HG03575 (cell line): ENCODE measurements around the gene AADACL4.

Source experiments
- ATAC-seq: cut with Tn5 transposase; IDR thresholded peaks from one replicate; pipeline ENCODE4 v1.9.1; 2021; ENCODE audit not compliant: unreplicated experiment, insufficient number of reproducible peaks, low FRiP score; ENCODE audit errors: extremely low read depth

Gene AADACL4

DNA sequence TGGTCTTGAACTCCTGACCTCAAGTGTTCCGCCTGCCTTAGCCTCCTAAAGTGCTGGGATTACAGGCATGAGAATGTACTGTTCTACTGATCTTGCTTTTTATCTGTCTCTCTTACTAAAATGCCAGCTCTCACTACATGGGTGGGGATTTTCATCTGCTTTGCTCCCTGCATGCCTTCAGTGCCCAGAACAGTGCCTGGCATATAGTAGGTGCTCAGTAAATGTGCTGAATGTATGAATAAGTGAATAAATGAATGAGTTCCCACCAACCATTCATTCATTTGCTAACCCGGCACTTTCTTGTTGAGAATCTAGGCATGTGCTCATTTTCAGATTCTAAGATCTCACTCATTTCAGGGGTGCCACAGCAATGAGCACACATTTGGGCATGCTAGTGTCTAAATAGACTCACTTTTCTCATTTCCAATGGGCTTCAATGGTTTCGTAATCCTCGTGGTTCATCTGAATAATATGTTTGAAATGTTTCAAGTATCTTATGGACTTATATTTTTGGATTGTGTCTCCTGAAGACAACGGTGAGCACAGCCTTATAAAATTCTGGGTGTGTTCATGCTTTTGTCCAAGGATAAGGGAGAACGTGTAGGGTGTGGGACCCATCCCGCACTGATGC, 33.5 kb upstream of the AADACL4 start:
- ATAC-seq: no peak

DNA sequence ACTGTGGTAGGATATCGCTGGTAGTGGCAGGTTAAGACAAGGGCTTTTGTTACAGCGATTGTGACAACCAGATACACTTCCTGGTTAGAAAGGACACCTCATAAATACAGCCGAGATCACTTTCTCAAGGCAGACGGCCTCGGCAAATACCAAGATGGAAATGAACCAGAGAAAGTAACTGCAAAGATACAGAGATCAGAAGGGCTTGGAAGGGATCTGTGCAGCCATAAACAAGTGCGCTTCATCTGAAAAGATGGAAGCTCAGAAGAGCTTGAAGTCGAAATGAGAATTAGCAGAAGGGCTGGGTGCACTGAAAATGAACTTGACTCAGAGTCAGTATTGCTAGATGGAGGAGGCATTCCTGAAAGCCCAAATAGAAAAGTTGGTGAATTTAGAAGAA, 32.9 kb upstream of the AADACL4 start:
- ATAC-seq: no peak

DNA sequence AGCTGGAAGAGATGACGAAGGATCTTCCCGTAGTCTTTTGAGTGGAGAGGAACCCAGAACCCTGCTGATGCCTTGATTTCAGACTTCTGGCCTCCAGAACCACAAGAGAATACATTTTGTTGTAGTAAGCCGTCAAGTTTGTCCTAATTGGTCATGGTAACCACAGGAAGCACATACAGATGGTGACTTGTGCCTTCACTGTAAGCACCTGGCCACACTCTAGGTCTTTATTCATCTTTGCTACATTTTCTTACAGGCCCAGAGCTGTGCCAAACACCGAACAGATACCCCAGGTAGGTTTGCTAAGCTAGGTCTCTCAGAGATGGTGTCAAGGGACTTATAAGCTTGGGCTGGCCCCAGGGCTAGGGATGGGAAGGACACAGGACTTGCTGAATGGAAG, 30.7 kb upstream of the AADACL4 start:
- no peak for ATAC-seq

DNA sequence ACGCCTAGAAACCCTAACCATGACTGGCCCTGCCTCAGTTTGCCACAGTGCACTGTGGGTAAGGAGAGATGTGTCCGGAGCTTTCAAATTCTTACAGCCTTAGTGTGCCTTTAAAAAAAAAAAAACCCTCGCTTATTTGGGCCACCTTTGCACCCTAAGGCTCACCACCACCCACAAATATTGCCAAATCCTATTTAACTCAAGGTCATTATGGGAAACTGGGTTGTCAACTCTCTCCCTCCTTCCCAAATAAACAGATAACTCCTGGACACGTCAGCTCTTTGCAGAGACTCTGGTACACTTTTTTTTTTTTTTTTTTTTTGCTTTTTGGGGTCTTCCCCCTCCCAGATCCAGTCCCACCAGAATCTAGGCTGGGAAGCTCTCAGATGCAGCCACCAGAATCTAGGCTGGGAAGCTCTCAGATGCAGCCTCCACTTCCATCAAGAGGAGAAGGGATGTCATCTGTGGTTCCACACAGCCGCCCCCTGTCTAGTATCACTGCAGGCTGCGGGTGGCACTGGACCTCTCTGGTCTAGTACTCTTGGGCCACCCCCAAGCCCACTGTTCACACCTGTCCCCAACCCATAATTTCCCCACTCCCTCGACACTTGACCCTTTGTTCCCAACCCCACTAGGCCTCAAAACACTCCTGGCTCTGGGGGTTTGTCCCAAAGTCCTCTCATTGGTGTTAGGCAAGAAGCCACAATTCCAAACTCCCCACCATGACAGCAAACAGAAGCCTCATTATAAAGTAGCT, 29.3 kb upstream of the AADACL4 start:
- no peak for ATAC-seq

DNA sequence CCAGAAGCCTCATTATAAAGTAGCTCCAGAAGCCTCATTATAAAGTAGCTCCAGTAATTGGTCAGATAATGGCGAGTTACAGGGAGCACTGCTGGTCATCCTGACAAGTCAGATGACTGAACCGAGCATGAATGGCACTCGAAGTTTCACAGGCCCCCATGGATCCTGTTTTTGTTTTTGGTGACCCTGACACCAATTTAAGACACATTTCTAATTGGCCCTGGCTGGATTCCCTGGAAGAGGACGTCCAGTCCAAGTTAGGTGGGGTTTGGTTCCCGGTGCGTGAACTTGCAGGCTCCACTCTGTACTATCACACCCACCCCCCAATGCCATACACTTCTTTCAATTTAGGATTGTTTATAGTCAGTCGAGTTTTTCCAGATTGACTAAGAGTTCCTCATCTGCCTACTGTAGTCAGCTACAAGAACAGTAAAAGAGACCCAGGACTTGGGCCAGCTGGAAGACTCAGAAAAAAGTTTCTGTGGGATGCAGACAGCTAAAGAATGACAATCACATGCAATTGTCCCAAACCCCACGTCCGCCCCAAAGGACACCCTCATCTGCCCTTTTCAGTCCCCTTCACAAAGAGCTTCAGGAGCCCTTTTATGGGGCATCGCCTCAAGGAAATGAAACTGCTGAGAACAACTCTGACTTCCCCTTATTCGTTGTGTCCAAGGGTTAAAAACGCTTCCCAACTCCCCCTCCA, 28.6 kb upstream of the AADACL4 start:
- no peak for ATAC-seq

DNA sequence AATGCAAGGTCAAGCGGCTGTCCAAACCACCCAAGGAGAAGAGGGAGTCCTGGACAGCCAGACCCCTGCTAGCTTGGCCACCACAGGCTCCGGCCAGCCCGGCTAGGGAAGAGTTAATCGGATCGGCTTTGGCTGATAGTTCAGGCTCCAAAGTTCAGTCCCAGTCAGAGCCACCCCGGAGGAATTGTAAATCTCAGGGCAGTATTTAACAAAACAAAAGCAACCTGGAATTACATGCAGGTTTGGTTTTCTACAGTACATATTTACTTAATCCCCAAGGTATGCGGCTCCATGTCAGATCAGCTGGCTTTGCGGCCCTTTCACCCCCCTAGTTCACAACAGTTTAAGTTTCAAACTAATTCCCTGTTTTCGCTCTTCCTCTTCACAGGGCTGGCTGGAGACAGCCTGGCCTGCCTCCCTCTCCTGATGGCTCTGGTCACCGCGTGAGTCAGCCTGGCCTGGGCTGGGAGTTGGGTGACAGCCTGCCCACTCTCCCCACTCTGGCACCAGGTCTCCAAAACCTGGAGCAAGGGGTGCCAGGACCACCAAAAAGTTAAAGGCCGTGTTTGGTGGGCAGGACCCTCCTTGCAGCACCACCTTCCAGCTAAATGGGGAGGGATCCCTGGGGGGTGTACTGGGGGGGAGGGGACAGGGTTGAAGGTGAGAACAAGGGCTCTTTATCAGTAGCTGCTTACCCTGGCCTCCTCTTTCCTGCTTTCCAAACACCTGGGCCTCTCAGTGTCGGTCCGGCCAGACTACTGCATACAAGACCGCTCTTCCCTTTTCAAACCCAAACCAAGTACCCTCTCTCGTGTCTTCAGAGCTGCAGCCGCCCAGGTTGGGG, 27.8 kb upstream of the AADACL4 start:
- no peak for ATAC-seq

DNA sequence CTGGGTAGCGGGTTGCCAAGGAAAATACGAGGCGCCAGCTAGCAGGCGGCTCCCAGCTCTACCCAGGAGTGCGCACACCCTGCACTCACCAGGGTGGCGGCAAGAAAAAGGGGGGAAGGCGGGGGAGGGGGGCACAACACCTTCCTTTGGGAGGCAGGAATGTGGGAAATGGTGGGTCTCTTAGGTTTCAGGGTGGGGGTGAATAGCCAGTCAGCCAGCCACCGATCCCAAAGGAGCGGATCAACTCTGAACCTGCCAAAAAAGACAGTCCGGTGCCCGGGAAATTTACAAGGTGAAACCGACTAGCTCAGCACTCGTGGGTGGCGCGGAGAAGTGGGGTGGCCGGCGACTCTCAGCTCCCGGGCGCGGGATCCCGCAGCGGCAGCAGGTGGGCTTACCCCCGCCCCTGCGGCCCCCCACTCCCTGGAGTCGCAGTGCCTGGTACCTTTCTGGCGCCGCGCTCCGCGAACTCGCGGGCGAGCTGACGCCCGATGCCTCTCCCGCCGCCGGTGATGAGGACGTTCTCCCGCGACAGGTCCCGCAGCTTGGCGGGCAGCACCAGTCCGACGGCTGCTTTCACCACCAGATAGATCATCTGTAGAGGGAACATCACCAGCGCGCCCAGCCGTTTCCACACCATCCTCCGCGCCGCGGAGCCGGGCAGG, 27.0 kb upstream of the AADACL4 start:
- no peak for ATAC-seq

DNA sequence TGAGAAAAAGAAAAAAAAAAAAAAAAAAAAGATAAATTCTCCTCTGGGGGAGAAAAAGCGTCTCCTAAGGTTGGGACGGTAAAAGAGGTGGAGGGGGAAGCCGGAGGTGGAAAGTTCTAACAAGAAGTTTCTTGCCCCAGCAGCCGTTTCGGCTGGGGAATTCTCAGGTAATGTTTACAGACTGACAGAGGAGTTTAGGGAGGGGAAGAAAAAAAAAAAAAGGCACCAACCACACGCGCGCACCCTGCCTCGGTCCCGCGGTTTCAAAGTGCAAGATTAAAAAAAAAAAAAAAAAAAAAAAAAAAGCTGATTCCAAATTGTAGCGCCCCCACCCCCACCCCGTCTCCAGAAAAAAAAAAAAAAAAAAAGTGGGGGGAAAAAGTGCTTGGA, 26.4 kb upstream of the AADACL4 start:
- ATAC-seq: no peak

DNA sequence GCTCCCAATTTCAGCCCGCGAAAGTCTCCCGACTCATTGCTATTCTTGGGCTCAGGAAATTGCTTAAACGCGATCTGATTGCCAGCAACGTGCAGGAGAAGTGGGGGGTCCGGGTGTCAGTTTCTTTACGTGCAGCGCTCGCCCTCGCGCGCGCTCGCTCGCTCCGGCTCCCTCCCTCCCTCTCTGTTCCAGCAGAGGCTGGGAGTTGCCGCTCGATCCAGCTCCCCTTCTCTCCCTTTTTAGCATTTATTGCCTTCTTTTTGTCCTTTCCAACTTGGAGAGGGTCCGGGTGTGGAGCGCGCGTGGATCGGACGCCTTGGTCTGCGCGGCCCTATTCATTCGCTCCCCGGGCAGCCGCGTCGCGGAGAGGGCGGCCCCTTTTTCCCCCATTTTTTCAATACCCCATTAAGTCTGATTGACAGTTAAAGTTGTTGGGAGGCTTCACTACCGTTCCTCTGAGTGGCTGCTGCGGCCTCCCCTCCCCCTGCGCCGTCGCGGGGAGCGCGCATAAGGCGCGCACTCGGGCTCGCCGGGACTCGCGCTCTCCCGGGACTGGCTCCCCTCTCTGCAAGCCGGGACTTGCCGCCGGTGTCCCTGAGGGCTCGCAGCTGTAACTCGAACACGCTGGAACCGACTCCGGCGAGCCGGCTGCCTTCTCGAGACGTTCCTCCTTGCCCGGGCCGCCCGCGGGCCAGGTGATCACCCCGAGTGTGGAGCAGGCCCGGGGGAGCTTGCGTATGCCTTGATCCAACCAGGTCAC, 25.8 kb upstream of the AADACL4 start, which contains the start of gene DHRS3:
Gene DHRS3, minus strand, starts transcription at position 310 of the 760 bp plus-strand sequence. CDS start 862 bp downstream, outside the sequence.
- ATAC-seq: no peak

DNA sequence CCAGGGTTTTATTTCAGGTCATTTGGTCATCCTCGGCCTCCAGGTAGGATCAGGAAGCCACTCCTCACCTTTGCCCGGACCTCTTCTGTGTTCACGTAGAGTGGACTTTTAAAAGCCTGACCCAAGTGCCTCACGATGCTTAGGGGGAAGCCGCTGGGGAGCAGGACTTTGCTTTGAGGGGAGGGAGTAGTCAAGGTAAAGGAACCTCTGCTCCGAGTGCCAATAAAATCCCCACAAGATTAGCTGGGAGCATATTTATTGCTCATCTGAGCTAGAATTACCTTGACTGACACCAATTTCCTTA, 25.3 kb upstream of the AADACL4 start:
- no peak for ATAC-seq

DNA sequence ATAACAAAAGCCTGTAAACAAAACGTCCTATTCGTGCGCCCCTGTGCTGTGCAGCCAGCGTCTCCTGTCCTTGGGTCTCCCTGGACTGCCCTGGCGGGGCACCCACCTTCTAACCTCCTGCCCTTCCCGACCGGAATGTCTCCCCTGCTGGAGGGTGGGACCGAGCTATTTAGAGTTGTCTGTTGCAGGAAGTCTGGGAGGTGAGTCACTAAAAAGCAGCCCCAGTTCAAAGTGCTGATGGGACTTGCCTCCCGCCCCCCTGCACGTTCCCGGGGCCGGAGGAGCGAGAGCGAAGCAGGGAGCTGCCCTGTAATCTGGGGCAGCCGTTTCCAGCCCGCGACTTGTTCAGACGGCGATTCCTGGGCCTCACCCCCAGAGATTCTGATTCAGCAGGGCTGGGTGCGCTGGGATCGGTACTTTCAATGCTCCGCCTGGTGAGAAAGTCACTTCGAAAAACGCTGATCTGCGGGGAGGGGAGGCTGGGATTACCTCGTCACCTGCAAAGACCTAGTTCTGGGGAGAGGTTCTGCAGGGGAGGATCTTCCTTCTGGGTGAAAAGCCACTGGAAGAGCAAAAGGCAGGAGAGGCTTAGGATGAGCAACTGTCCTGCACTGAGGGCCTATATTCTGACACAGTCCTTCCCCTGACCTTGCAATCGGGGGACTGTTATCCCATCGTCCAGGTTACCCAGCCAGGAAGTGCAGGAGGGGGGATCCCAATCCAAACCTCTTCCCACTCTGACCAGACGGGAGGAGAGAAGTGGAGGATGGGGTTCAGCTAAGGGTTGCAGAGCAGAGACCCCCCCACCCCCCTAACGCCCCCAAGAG, 24.7 kb upstream of the AADACL4 start:
- ATAC-seq: no peak

DNA sequence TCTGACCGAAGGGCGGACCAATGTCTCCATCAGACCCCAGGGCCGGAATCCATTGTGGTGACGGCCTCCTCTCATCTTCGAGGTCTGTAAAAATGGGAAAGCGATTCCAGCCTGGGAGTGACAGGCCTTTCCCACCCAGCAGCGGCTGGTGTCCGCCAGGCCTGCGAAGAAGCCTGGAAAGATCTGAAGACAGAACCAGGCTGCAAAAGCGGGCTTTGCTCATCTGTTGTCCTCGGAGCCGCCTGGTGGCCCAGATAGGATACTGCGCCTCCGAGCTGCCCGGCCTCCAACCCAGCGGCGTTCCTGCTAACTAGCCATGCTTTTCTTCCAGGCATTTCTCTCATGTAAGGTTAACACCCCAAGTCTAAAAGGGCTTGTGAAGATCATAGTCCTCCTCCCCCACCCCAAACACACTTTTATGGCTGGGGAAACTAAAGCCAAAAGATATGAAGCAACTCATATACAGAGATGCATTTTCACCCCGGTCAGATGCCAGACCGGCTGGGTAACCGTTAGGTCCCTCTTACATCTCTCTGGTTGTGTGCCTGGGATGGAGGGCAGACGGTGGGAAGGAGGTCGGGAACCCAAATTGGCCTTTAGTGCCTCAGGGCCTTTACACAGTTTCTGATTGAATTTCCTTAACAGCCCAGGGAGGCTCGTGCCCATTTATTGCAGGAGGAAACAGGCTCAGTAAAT, 23.9 kb upstream of the AADACL4 start:
- ATAC-seq: no peak

DNA sequence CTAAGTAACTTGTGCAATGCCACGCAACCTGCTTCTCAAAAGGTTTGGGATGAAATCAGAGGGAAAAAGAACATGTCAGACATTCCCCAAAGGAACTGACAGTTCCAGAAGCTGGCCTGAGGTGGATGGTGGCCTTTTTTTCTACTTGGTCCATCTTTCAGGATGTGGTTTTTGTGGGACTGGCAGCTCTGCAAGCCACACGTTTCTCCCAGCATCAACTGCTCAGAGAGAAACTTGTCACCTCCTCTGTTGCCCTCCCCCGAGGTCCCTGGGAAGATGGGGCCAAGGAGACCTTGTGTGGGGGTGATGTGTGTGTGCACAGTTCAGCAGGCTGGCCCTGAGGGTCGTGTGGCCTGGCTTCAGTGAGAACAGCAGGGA, 23.4 kb upstream of the AADACL4 start:
- no peak for ATAC-seq

DNA sequence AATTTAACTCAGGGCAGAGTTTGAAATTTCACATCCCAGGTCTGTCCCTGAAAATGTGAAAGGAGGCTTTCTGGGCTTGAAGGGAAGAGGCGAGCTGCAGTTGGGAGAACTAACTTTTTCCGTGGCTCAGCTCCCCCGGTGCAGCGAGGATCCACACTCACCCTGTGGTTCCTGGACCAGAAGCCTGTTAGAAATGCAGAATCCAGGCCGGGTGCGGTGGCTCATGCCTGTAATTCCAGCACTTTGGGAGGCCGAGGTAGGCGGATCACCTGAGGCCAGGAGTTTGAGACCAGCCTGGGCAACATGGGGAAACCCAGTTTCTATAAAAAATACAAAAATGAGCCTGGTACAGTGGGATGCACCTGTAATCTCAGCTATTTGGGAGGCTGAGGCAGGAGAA, 23.0 kb upstream of the AADACL4 start:
- no peak for ATAC-seq

DNA sequence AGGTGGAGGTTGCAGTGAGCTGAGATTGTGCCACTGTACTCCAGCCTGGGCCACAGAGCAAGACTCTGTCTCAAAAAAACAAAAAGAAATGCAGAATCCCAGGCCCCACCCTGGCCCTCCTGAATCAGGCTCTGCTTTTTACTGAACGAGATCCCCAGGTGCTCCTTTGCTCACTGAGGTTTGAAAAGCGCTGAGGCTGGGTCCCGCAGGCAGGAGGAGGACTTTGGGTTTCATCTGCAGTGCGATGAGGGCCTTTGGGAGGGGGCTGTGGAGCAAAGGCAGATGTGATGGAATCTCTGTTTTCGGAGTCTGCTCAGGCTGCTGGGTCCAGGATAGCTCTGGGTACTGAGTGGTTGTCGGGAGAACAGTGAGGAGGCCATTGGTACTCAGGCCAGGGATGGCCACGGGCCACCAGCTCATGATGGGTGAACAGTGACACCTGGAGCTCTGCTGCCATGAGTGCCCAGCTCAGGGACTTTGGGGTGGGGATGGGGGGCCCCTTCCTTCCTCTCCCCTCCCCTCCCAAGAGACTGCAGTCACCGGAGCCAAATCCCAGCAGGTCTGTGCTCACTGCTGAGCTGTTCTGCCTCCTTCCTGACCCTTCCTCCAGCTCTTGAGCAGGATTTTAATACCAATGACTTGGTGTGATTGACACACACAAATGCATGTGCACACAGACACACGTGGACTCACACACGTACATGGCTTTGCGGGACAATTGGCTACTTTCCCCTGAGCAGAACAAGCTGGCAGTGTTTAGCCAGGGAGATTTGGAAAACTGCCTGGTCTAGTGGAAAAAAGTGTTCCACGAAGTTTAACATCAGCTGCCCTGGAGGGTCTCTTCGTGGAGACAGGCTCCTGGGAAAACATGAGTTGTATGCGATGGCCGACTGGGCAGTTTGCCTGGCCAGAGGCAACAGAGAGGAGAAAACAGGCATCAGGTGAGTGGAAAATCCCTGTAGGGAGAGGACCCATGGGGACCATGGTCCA, 22.2 kb upstream of the AADACL4 start:
- ATAC-seq: no peak

DNA sequence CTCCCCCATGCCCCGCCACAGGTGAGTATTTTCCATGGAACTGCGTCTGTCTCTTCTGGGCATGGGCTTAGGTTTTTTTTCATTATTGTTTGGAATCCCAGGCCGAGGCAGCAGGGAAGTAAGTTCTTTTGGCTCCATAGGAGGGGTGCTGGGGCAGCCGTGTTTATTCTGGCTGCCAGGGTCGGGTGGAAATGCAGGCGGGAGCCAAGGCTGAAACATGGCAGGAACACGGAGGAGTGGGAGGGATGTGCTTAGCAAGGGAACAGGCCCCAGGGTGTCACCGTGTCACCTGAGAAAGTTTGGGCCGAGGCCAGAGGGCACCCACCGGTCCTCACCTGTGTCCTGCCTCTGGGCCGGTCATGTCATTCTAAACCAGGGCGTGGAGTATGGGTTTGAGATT, 21.4 kb upstream of the AADACL4 start:
- ATAC-seq: no peak
